H9 (cell line): ENCODE measurements around the gene SMIM36. TPM values are rescaled to one million over a fixed set of nuclear protein-coding genes. Genes with fewer than 3 reads are reported as not detected.

Source experiments
- DNase-seq: peaks from one replicate; pipeline ENCODE4 v3.0.0-alpha.2; 2017
- H2AFZ ChIP-seq: one replicate; pipeline ENCODE4 v1.6.1; 2013; ENCODE audit warnings: mild to moderate bottlenecking, low read length, control low read depth, moderate library complexity
- H2AK5ac ChIP-seq: 2 replicates; pipeline ENCODE4 v1.6.1; 2013; ENCODE audit warnings: low read length, control low read depth, mixed read lengths; ENCODE audit not compliant: insufficient read length
- H2BK120ac ChIP-seq: one replicate; pipeline ENCODE4 v1.6.1; 2013; ENCODE audit warnings: low read depth, mild to moderate bottlenecking, low read length, control low read depth, inconsistent platforms; ENCODE audit not compliant: poor library complexity, severe bottlenecking
- H2BK12ac ChIP-seq: 2 replicates; pipeline ENCODE4 v1.6.1; 2013; ENCODE audit warnings: low read length, control low read depth, mixed read lengths, low read depth; ENCODE audit not compliant: insufficient read length
- H2BK15ac ChIP-seq: 2 replicates; pipeline ENCODE4 v1.6.1; 2013; ENCODE audit warnings: low read depth, low read length, control low read depth
- H2BK20ac ChIP-seq: one replicate; pipeline ENCODE4 v1.6.1; 2013; ENCODE audit warnings: low read depth, mild to moderate bottlenecking, low read length, control low read depth, inconsistent platforms; ENCODE audit not compliant: poor library complexity, severe bottlenecking
- H2BK5ac ChIP-seq: 2 replicates; pipeline ENCODE4 v1.6.1; 2013; ENCODE audit warnings: low read length, control low read depth, mixed read lengths; ENCODE audit not compliant: insufficient read length
- H3K14ac ChIP-seq: 2 replicates; pipeline ENCODE4 v1.6.1; 2013; ENCODE audit warnings: low read length, control low read depth; ENCODE audit not compliant: insufficient read depth
- H3K18ac ChIP-seq: 2 replicates; pipeline ENCODE4 v1.6.1; 2013; ENCODE audit warnings: low read depth, mild to moderate bottlenecking, mixed read lengths, low read length, control low read depth; ENCODE audit not compliant: insufficient read length
- H3K23ac ChIP-seq: 2 replicates; pipeline ENCODE4 v1.6.1; 2013; ENCODE audit warnings: low read length, control low read depth, mixed read lengths, low read depth; ENCODE audit not compliant: insufficient read length
- H3K23me2 ChIP-seq: 2 replicates; pipeline ENCODE4 v1.6.1; 2013; ENCODE audit warnings: low read depth, mild to moderate bottlenecking, mixed read lengths, low read length, control low read depth; ENCODE audit not compliant: insufficient read length, poor library complexity, severe bottlenecking
- H3K27ac ChIP-seq: 2 replicates; pipeline ENCODE4 v1.5.1; 2013; ENCODE audit warnings: low read length, control low read depth, mixed read lengths, low read depth; ENCODE audit not compliant: insufficient read length
- H3K27me3 ChIP-seq: 2 replicates; pipeline ENCODE4 v1.6.1; 2013; ENCODE audit warnings: low read length, control low read depth, inconsistent platforms; ENCODE audit not compliant: insufficient read depth
- H3K4ac ChIP-seq: 2 replicates; pipeline ENCODE4 v1.6.1; 2013; ENCODE audit warnings: low read depth, mild to moderate bottlenecking, control low read depth, inconsistent platforms, low read length, moderate library complexity
- H3K4me1 ChIP-seq: 2 replicates; pipeline ENCODE4 v1.6.1; 2013; ENCODE audit warnings: low read length, control low read depth, inconsistent platforms; ENCODE audit not compliant: insufficient read depth
- H3K4me2 ChIP-seq: 2 replicates; pipeline ENCODE4 v1.6.1; 2013; ENCODE audit warnings: low read length, control low read depth, mixed read lengths; ENCODE audit not compliant: insufficient read length, insufficient read depth
- H3K56ac ChIP-seq: 2 replicates; pipeline ENCODE4 v1.6.1; 2013; ENCODE audit warnings: low read depth, mild to moderate bottlenecking, mixed read lengths, low read length, control low read depth; ENCODE audit not compliant: insufficient read length
- H3K79me1 ChIP-seq: 2 replicates; pipeline ENCODE4 v1.6.1; 2013; ENCODE audit warnings: low read depth, mild to moderate bottlenecking, moderate library complexity, low read length, control low read depth, inconsistent platforms; ENCODE audit not compliant: insufficient read depth, poor library complexity, severe bottlenecking
- H3K79me2 ChIP-seq: 2 replicates; pipeline ENCODE4 v1.6.1; 2013; ENCODE audit warnings: low read length, control low read depth, inconsistent platforms; ENCODE audit not compliant: insufficient read depth
- H3K9ac ChIP-seq: 2 replicates; pipeline ENCODE4 v1.6.1; 2013; ENCODE audit warnings: low read length, control low read depth, mixed read lengths; ENCODE audit not compliant: insufficient read length; ENCODE audit errors: extremely low read depth
- H3K9me3 ChIP-seq: one replicate; pipeline ENCODE4 v1.6.1; 2013; ENCODE audit warnings: low read depth, low read length, inconsistent platforms; ENCODE audit not compliant: control insufficient read depth
- H3T11ph ChIP-seq: one replicate; pipeline ENCODE4 v1.6.1; 2013; ENCODE audit warnings: mild to moderate bottlenecking, low read length, control low read depth, inconsistent platforms
- H4K20me1 ChIP-seq: one replicate; pipeline ENCODE4 v1.6.1; 2013; ENCODE audit not compliant: control insufficient read depth, insufficient read length, insufficient read depth
- H4K5ac ChIP-seq: 2 replicates; pipeline ENCODE4 v1.6.1; 2013; ENCODE audit warnings: low read depth, mild to moderate bottlenecking, mixed read lengths, low read length, control low read depth; ENCODE audit not compliant: insufficient read length
- H4K8ac ChIP-seq: replicated peaks from 2 replicates; pipeline ENCODE4 v1.6.1; 2013; ENCODE audit warnings: low read length, control low read depth, mixed read lengths, low read depth; ENCODE audit not compliant: insufficient read length
- H4K91ac ChIP-seq: 2 replicates; pipeline ENCODE4 v1.6.1; 2013; ENCODE audit warnings: low read depth, mild to moderate bottlenecking, moderate library complexity, mixed read lengths, low read length, control low read depth; ENCODE audit not compliant: insufficient read length
- H3K27ac Mint-ChIP-seq, 3 experiments: 2 replicates in 2 of 3; 3 replicates in 1 of 3; pipeline ENCODE4 v1.8.0; 2020 to 2021; ENCODE audit warnings: mixed read lengths in 3 of 3, mild to moderate bottlenecking in 1 of 3, moderate library complexity in 1 of 3
- H3K27me3 Mint-ChIP-seq: 2 replicates; pipeline ENCODE4 v1.8.0; 2021; ENCODE audit warnings: low read depth, mild to moderate bottlenecking, moderate library complexity, mixed read lengths
- H3K36me3 Mint-ChIP-seq, 3 experiments: 2 replicates in 2 of 3; 3 replicates in 1 of 3; pipeline ENCODE4 v1.8.0; 2020 to 2021; ENCODE audit warnings: low read depth in 3 of 3, mixed read lengths in 3 of 3; ENCODE audit not compliant: insufficient read depth in 1 of 3
- H3K4me1 Mint-ChIP-seq, 2 experiments: 2 replicates each; pipeline ENCODE4 v1.8.0; 2020; ENCODE audit warnings: mixed read lengths in 2 of 2
- H3K4me3 Mint-ChIP-seq, 2 experiments: 2 replicates in 1 of 2; 3 replicates in 1 of 2; pipeline ENCODE4 v1.8.0; 2020 to 2021; ENCODE audit warnings: mild to moderate bottlenecking in 2 of 2, mixed read lengths in 2 of 2, moderate library complexity in 1 of 2
- H3K9me3 Mint-ChIP-seq, 2 experiments: 2 replicates in 1 of 2; 3 replicates in 1 of 2; pipeline ENCODE4 v1.8.0; 2020; ENCODE audit warnings: mild to moderate bottlenecking in 2 of 2, mixed read lengths in 2 of 2, moderate library complexity in 1 of 2
- WGBS: extraction: QIAGEN DNeasy Blood & Tissue Kit; methylation state at CpG from one replicate; pipeline ENCODE4 v1.1.7; 2013; ENCODE audit warnings: missing lambda C conversion rate, low lambda C conversion rate, mixed read lengths; ENCODE audit not compliant: insufficient read length; ENCODE audit errors: extremely low coverage; 5-methylcytosine and 5-hydroxymethylcytosine counted together
- total RNA-seq: library from RNA; stranded (reverse); gene quantifications from 2 replicates; pipeline ENCODE4 v1.2.1, GENCODE V29; 2021
- TF ChIP-seq, protein P1 (sequence below): fragments of 200-600 bp; sonication (generic); conservative IDR thresholded peaks from 3 replicates; pipeline ENCODE4 v1.8.0; 2021; ENCODE audit warnings: antibody characterized with exemption, mild to moderate bottlenecking

The SMIM36 gene
- total RNA-seq, 1 experiment from 2014 or later = not detected

DNA sequence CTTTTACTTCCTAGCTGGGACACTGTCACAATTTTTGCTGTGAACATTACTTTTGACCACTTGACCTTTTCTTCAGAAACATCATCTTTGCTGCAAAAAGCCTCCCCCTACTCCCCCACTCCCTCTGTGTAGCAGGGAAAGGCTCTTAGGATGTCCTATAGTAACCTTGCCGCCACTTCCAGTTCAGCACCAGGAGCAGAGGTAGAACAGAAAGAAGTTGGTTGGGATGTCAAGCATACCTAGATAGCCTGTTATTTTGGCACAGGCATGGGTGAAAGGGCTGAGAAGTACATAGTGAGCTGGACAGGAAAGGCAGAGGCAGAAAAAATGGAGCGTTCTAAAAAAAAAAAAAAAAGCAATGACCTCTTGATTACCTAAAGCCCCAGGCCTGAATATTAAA lies 31.3 kb downstream of the SMIM36 start:
- Histone ChIP-seq H3K23ac (no peak overlapping the region), H4K5ac (no peak overlapping the region), H2AK5ac (no peak overlapping the region), H3K9me3 (no peaks in the 10 kb centered on the region), H3K27me3 (no peaks in the 10 kb centered on the region), H2BK120ac (no peak overlapping the region), H4K91ac (no peak overlapping the region), H3K4me1 (no peaks in the 10 kb centered on the region), H3K4ac (no peak overlapping the region), H3K18ac (no peak overlapping the region), H3K14ac (no peak overlapping the region), H3K4me2 (no peak overlapping the region), H2AFZ (no peak overlapping the region), H4K8ac (no peak overlapping the region), H3K9ac (no peak overlapping the region), H4K20me1 (no peaks in the 10 kb centered on the region), H2BK15ac (no peak overlapping the region), H3K79me2 (no peaks in the 10 kb centered on the region), H2BK20ac (no peak overlapping the region), H3K23me2 (no peaks in the 10 kb centered on the region), H2BK12ac (no peak overlapping the region), H2BK5ac (no peak overlapping the region), H3K79me1 (no peaks in the 10 kb centered on the region), H3K27ac (no peak overlapping the region), H3K56ac (no peak overlapping the region), H3T11ph (no peak overlapping the region)
- DNase-seq = no peak
- TF ChIP-seq, protein P1, sequence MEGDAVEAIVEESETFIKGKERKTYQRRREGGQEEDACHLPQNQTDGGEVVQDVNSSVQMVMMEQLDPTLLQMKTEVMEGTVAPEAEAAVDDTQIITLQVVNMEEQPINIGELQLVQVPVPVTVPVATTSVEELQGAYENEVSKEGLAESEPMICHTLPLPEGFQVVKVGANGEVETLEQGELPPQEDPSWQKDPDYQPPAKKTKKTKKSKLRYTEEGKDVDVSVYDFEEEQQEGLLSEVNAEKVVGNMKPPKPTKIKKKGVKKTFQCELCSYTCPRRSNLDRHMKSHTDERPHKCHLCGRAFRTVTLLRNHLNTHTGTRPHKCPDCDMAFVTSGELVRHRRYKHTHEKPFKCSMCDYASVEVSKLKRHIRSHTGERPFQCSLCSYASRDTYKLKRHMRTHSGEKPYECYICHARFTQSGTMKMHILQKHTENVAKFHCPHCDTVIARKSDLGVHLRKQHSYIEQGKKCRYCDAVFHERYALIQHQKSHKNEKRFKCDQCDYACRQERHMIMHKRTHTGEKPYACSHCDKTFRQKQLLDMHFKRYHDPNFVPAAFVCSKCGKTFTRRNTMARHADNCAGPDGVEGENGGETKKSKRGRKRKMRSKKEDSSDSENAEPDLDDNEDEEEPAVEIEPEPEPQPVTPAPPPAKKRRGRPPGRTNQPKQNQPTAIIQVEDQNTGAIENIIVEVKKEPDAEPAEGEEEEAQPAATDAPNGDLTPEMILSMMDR = no peak
- H3K27ac Mint-ChIP-seq = peak overlapping the region in 1 of 3 experiments; percentile 18; a peak in 1 of 7 replicates
- H3K27me3 Mint-ChIP-seq = no peaks in the 10 kb centered on the region; the same call in 1 of the 2 replicates
- H3K4me3 Mint-ChIP-seq = no peak overlapping the region
- peaks cover 19 to 21% of the 10 kb centered on the region in 2 experiments for H3K4me1 Mint-ChIP-seq
- no CpG with 5 or more reads among the region's 2 CpGs for WGBS
- no peaks in the 10 kb centered on the region for H3K36me3 Mint-ChIP-seq
- H3K9me3 Mint-ChIP-seq = peaks cover 0 to 3% of the 10 kb centered on the region in 2 experiments; a peak in 2 of 5 replicates
